HG03558 (cell line): ENCODE results near the gene FBXO47.

Experiments used
- ATAC-seq: cut with Tn5 transposase; IDR thresholded peaks from one replicate; pipeline ENCODE4 v1.9.1; 2021; ENCODE audit warnings: moderate number of reproducible peaks; ENCODE audit not compliant: unreplicated experiment; ENCODE audit errors: extremely low read depth

Gene FBXO47, protein sequence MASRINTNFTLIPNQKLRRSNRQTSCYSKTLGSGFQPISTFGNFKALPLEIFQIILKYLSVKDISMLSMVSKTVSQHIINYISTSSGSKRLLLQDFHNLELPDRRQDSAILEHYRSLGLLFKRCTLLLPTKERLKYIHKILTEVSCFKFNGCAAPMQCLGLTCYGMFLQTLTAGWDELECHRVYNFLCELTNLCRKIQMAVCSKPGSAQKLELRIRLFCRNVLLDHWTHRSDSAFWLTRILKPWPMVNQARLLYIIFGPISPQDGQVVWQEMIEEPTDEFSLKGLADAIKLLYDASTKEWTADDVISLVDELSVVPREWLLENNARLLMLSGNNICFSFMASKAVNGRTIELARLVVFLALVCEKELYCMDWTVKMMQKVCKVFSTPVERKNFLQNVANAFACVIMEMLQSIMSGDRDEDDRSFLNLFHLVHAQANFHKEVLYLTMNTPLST

GRCh38 chr17:38967290-38967738, at the start of gene FBXO47:
TSS of gene FBXO47 (minus strand) at chr17:38967403. CDS start at chr17:38963025, 4,378 bp downstream.
- ATAC-seq, result no peak

GRCh38 chr17:39016193-39017153, 49.3 kb upstream of the FBXO47 start:
- no peak for ATAC-seq

DNA sequence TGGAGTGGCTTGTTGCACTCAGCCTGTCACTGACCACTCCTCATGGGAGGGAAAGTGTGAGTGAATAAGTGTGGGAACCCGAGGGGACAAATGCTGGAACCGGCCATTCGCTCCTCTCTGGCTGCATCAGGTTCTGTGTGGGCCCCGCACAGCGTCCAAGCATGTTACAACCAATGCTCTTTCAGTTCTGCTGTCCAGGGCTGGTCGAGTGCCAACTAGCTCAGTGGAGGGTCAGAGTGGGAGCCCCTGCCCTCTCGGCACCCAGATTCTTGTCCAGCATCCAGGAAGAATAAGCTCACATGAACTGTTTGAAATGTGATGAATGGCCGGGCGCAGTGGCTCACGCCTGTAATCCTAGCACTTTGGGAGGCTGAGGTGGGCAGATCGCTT, 48.3 kb upstream of the FBXO47 start:
- ATAC-seq, result no peak

DNA sequence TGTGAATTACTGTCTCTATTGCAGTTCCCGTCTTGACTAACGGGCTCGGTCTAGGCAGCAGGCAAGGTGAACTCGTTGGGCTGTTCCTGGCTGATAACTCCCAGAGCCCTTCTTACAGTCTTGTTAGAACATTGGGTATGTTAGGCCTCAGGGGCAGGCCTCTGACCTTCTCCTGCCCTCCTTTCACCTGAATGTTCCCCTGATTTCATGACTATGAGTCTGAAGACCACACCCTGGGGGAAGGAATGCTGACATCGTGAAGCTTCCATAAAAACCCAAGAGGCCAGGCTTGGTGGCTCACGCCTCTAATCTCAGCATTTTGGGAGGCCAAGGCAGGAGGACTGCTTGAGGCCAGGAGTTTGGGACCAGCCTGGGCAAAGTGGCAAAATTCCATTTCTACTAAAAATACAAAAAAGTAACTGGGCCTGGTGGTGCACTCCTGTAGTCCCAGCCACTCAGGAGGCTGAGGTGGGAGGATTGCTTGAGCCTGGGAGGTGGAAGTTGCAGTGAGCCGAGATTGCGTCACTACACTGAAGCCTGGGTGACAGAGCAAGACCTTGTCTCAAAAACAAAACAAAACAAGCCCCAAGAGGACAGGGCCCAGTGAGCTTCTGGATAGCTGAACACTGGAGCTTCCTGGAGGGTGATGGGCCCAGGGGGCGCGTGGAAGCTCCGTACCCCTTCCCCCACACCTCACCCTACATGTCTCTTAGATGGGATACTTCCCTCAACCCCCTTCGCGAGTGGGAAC, 47.8 kb upstream of the FBXO47 start:
- ATAC-seq, result no peak

GRCh38 chr17:39014044-39014794, 47.0 kb upstream of the FBXO47 start:
- no peak for ATAC-seq

DNA sequence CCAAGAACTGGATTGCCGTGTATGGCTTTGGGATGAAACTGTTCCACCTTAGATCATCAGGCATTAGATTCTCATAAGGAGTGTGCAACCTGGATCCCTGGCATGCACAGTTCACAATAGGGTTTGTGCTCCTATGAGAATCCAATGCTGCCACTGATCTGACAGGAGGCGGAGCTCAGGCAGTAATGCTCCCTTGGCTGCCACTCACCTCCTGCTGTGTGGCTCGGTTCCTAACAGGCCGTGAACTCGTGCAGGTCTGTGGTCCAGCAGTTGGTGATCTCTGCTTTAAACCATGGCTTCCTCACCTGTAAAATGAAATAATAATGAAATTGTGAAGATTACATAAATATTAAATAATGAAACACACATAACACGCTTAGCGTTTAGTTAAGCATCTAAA, 45.5 kb upstream of the FBXO47 start:
- no peak for ATAC-seq

- ATAC-seq, result no peak
Observed at GRCh38 chr17:39011907-39012468, 44.8 kb upstream of the FBXO47 start.

GRCh38 chr17:39009581-39010001, 42.4 kb upstream of the FBXO47 start:
- ATAC-seq, result no peak

- no peak for ATAC-seq
Observed at GRCh38 chr17:39008633-39009032, 41.4 kb upstream of the FBXO47 start.

DNA sequence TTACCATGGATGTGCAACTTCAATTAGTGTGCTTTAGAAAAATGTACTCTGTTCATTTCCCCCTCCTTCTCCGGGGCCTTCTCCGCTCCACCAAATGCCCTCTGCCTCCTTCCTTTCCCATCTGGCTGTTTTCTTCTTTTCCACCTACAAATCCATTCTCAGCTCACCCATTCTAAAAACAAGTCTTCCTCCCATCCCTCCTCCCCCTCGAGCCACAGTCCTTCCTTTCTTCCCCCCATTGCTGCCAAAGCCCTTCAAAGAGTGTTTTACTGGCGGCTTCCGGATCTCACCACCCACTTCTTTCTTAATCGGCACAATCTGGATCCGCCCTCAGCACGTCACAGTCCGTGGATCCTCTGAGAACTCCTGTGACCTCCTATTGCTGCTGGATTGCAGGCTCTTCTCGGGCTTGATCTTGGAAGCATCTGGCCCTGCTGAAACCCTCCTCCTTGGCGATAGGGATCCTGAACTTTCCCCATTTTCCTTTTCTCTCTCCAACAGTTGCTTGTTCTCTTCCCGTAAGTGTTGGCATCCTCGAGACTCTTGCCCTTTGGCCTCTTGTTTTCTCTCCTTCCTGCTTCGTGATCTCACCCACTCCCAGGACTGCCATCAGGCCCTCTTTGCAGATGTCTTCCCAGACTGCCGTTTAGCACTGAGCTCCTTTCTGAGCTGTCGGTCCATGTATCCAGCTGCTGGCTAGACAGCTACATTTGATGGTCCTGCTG, 36.0 kb upstream of the FBXO47 start:
- no peak for ATAC-seq

DNA sequence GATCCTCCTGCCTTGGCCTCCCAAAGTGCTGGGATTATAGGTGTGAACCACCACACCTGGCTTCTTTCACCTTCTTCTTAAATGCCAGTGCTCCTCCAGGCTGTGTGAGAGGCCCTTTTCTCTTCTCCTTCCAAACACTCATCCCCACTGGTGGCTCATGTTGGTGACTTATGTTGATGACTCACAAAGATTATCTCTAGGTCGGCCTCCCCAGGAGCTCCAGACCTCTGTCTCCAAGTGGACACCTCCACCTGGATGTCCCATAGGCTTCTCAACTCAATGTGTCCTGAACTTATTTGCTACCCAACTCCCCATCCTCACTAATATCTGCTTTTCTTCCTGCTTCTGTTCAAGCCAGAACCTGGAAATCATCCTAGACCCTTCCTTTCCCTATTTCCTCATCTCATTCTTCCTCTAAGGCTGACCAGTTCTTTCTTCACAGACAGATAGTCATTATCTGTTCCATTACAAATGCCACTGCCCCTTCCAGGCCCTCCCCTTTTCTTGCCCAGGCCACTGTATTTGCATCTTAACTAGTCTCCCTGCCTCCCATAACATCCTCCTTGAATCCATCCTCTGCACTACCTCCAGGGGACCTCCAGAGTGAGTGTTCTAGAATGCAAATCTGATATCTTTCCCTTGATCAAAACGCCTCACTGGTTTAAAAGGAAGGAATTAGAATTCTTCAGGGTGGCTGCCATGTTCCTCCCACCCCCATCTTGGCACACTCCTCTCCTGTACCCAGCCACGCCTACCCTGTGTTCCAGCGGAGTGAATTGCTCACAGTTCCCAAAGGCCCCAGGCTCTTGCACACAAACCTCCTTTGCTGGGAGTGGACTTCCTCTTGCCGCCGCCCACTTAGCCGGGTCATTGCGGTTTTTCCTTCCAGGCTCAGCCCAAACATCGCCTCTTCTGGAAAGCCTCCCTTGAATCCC, 34.8 kb upstream of the FBXO47 start:
- ATAC-seq, result no peak

GRCh38 chr17:39000021-39000601, 32.9 kb upstream of the FBXO47 start:
- no peak for ATAC-seq

DNA sequence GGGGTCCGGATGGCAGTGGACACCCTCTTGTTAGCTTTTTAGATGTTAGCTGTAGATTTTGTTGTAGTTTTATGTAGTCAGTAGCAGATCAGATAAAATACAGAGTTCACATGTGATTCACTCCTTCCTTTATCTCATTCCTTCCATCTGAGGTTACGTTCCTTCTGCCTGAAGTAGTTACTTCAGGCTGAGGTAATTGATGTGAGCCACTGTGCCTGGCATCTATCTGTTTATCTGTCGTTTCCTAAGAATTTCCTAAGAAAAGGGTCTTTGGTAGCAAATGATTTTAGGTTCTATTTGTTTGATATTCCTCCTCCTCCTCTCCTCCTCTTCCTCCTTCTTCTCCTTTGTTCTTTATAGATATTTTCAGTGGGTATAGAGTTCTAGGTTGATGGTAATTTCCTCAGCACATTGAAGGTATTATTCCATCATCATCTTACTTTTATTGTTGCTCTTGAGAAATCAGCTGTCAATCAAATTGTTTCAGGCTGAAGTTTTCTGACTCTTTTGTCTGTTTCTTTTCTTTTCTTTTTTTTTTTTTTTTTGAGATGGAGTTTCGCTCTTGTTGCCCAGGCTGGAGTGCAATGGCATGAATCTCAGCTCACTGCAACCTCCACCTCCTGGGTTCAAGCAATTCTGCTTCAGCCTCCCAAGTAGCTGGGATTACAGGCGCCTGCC, 29.6 kb upstream of the FBXO47 start:
- no peak for ATAC-seq

DNA sequence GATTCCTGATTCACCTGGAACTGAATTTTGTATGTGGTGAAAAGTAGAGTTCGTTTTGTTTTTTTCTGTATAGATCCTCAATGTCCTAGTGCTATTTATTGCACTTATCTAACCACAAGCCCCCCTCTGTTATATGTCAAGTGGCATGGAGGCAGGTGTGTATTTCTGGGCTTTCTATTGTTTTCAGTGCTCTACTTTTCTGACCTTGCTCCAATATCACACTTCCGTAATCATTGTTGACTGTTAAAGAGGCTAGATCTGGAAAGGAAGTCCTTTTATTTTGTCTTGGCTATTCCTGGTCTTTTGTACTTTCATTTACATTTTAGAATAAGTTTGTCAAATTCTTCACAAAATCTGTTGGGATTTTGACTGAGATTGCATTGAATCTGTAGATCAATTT, 26.8 kb upstream of the FBXO47 start:
- ATAC-seq, result no peak

- ATAC-seq, result no peak
Observed at GRCh38 chr17:38984666-38985065, 17.5 kb upstream of the FBXO47 start.

- ATAC-seq, result no peak
Observed at GRCh38 chr17:38982858-38983746, 15.9 kb upstream of the FBXO47 start.
